ENCODE measurements around the gene EXTL2. TPM values are rescaled to one million over a fixed set of nuclear protein-coding genes. Genes with fewer than 3 reads are reported as not detected.

The EXTL2 gene
- total and polyA plus RNA-seq, 9 of the 15 experiments (the other 6 are each of a cell fraction or from before 2014, with no cell fraction given), result 8.5 to 40.7 (median 26.0) TPM

- TF ChIP-seq AFF4 (CRISPR knock-in tag; IDR thresholded peaks at IDR 0.05) (peak; percentile 68), NCOA2 (IDR thresholded peaks at IDR 0.05; ENCODE audit: partially characterized antibody in 2 of 2) (no peak), NFATC3 (IDR thresholded peaks at IDR 0.05) (no peak), SOX6 (IDR thresholded peaks at IDR 0.05) (no peak; the same call in 1 of the 2 replicates), BRD9 (IDR thresholded peaks at IDR 0.05; ENCODE audit: low read depth, partially characterized antibody) (no peak), SETDB1 (IDR thresholded peaks at IDR 0.05; ENCODE audit: low read length) (no peak), SMAD4 (CRISPR knock-in tag; conservative IDR thresholded peaks at IDR 0.05) (no peak), DLX4 (CRISPR knock-in tag; IDR thresholded peaks at IDR 0.05) (no peak), TAF7 (tag; IDR thresholded peaks at IDR 0.05) (no peak), ZNF592 (IDR thresholded peaks at IDR 0.05) (0 out of 2 replicates have a peak, but pooled peaks have one; percentile 28), CREM (IDR thresholded peaks at IDR 0.05; ENCODE audit: low read depth) (peak; percentile 91), ZNF436 (CRISPR knock-in tag; IDR thresholded peaks at IDR 0.05) (no peak), ZKSCAN8 (CRISPR knock-in tag; IDR thresholded peaks at IDR 0.05) (no peak), MCM3 (IDR thresholded peaks at IDR 0.05) (no peak)
- TF ChIP-seq, protein P1, sequence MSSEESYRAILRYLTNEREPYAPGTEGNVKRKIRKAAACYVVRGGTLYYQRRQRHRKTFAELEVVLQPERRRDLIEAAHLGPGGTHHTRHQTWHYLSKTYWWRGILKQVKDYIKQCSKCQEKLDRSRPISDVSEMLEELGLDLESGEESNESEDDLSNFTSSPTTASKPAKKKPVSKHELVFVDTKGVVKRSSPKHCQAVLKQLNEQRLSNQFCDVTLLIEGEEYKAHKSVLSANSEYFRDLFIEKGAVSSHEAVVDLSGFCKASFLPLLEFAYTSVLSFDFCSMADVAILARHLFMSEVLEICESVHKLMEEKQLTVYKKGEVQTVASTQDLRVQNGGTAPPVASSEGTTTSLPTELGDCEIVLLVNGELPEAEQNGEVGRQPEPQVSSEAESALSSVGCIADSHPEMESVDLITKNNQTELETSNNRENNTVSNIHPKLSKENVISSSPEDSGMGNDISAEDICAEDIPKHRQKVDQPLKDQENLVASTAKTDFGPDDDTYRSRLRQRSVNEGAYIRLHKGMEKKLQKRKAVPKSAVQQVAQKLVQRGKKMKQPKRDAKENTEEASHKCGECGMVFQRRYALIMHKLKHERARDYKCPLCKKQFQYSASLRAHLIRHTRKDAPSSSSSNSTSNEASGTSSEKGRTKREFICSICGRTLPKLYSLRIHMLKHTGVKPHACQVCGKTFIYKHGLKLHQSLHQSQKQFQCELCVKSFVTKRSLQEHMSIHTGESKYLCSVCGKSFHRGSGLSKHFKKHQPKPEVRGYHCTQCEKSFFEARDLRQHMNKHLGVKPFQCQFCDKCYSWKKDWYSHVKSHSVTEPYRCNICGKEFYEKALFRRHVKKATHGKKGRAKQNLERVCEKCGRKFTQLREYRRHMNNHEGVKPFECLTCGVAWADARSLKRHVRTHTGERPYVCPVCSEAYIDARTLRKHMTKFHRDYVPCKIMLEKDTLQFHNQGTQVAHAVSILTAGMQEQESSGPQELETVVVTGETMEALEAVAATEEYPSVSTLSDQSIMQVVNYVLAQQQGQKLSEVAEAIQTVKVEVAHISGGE (CRISPR knock-in tag; IDR thresholded peaks at IDR 0.05), result 0 out of 6 replicates have a peak, but pooled peaks of 1 of the 3 experiments have one; percentile 32
These were observed at the start of gene EXTL2 (continued) for GRCh38 chr1:100894603-100895539.
